OCI-LY7 (cell line): ENCODE results near the gene LRR1. TPM values are rescaled to one million over a fixed set of nuclear protein-coding genes. Genes with fewer than 3 reads are reported as not detected.

ENCODE experiments used
- BruUV-seq: library from RNA; stranded (reverse); fragments of 400-500 nt; replicated peaks from 2 replicates; lab custom pipeline; 2021; lab: Mats Ljungman, UMichigan
- CTCF ChIA-PET: fragments of 300-600 bp; sonication (Branson Sonifier 250); formaldehyde crosslinking; loops from one replicate; lab custom pipeline; 2022; ENCODE audit warnings: antibody characterized with exemption; ENCODE audit not compliant: unreplicated experiment; lab: Charles Lee
- POLR2A ChIA-PET: fragments of 300-600 bp; sonication (Branson Sonifier 250); formaldehyde crosslinking; loops from one replicate; lab custom pipeline; 2022; ENCODE audit warnings: antibody characterized with exemption; lab: Charles Lee
- DNase-seq: peaks from one replicate; pipeline ENCODE4 v3.0.0-alpha.2; 2015; ENCODE audit warnings: low spot score
- H2AFZ ChIP-seq: fragments of 200-600 bp; sonication (generic), shearing (Covaris generic); 2 replicates; pipeline ENCODE4 v1.6.1; 2014; ENCODE audit warnings: mild to moderate bottlenecking, antibody characterized with exemption, low read length, moderate library complexity
- H3K27ac ChIP-seq: fragments of 200-600 bp; sonication (generic); 2 replicates; pipeline ENCODE4 v1.5.1; 2014; ENCODE audit warnings: mixed run types, low read depth, mild to moderate bottlenecking, moderate library complexity, low read length, inconsistent platforms; ENCODE audit not compliant: poor library complexity, severe bottlenecking
- H3K36me3 ChIP-seq: fragments of 200-600 bp; sonication (generic); 2 replicates; pipeline ENCODE4 v1.6.1; 2014; ENCODE audit warnings: mild to moderate bottlenecking, antibody characterized with exemption, low read length, moderate library complexity, mixed read lengths; ENCODE audit not compliant: insufficient read depth
- H3K4me1 ChIP-seq: fragments of 200-600 bp; sonication (generic); 2 replicates; pipeline ENCODE4 v1.5.1; 2014; ENCODE audit warnings: mild to moderate bottlenecking, low read length; ENCODE audit not compliant: insufficient read depth, poor library complexity, severe bottlenecking
- H3K4me2 ChIP-seq: fragments of 200-600 bp; sonication (generic); 2 replicates; pipeline ENCODE4 v1.6.1; 2014; ENCODE audit warnings: mild to moderate bottlenecking, low read length
- H3K4me3 ChIP-seq: fragments of 200-600 bp; sonication (generic); 2 replicates; pipeline ENCODE4 v1.5.1; 2014; ENCODE audit warnings: mild to moderate bottlenecking, low read depth, low read length; ENCODE audit not compliant: poor library complexity, severe bottlenecking
- H3K79me2 ChIP-seq: fragments of 200-600 bp; sonication (generic); 2 replicates; pipeline ENCODE4 v1.6.1; 2016; ENCODE audit warnings: low read depth, mild to moderate bottlenecking, low read length, moderate library complexity, mixed read lengths; ENCODE audit not compliant: insufficient read depth
- H3K9me2 ChIP-seq: fragments of 200-600 bp; sonication (generic); 2 replicates; pipeline ENCODE4 v1.6.1; 2016; ENCODE audit warnings: mild to moderate bottlenecking, low read length, mixed read lengths; ENCODE audit not compliant: insufficient read depth
- H3K9me3 ChIP-seq: fragments of 200-600 bp; sonication (generic); 2 replicates; pipeline ENCODE4 v1.6.1; 2014; ENCODE audit warnings: mild to moderate bottlenecking, mixed run types, low read length, mixed read lengths
- H4K20me1 ChIP-seq: fragments of 200-600 bp; sonication (generic); 2 replicates; pipeline ENCODE4 v1.6.1; 2014; ENCODE audit warnings: mild to moderate bottlenecking, antibody characterized with exemption, low read length, moderate library complexity, mixed read lengths; ENCODE audit not compliant: insufficient read depth
- EZH2phosphoT487 ChIP-seq: fragments of 200-600 bp; sonication (generic); IDR thresholded peaks from 2 replicates; pipeline ENCODE4 v1.6.1; 2018; ENCODE audit warnings: low read depth, borderline replicate concordance, mild to moderate bottlenecking, mixed run types, antibody characterized with exemption, low read length, moderate library complexity, mixed read lengths
- intact Hi-C: fragments of 100-400 bp; cut with micrococcal nuclease; formaldehyde crosslinking; loops from one replicate; pipeline ENCODE4 v1.10.0; 2022; ENCODE audit not compliant: unreplicated experiment
- total RNA-seq, 2 experiments: library from RNA; depleted of rRNA in 1 of 2; stranded (reverse); fragments of >200 nt in 1 of 2; shearing (Covaris generic) in 1 of 2; gene quantifications; 2 replicates each; pipeline ENCODE4 v1.2.3, GENCODE V29; 2014 to 2022
- TF ChIP-seq, protein P1 (sequence below): fragments of 200-600 bp; sonication (generic); conservative IDR thresholded peaks from 2 replicates; pipeline ENCODE4 v1.5.1; 2014; ENCODE audit warnings: mild to moderate bottlenecking, antibody characterized with exemption, low read length, moderate library complexity, mixed read lengths

LRR1 gene
- total RNA-seq, 2 experiments from 2014 or later, result 80.3 to 83.4 TPM

GRCh38 chr14:49634547-49635334 is 36.0 kb downstream of the LRR1 start, which contains the start of gene DNAAF2:
DNAAF2 (minus strand) TSS chr14:49635244; CDS start chr14:49635149, 95 bp downstream.
- peak within 1 kb of the TSS; percentile 68 for H3K4me2 ChIP-seq
- no peaks in the 10 kb centered on the region for H3K9me2 ChIP-seq
- H3K36me3 ChIP-seq, result peaks cover 54% of the 10 kb centered on the region
- TF ChIP-seq EZH2phosphoT487, result no peak
- TF ChIP-seq, protein P1, sequence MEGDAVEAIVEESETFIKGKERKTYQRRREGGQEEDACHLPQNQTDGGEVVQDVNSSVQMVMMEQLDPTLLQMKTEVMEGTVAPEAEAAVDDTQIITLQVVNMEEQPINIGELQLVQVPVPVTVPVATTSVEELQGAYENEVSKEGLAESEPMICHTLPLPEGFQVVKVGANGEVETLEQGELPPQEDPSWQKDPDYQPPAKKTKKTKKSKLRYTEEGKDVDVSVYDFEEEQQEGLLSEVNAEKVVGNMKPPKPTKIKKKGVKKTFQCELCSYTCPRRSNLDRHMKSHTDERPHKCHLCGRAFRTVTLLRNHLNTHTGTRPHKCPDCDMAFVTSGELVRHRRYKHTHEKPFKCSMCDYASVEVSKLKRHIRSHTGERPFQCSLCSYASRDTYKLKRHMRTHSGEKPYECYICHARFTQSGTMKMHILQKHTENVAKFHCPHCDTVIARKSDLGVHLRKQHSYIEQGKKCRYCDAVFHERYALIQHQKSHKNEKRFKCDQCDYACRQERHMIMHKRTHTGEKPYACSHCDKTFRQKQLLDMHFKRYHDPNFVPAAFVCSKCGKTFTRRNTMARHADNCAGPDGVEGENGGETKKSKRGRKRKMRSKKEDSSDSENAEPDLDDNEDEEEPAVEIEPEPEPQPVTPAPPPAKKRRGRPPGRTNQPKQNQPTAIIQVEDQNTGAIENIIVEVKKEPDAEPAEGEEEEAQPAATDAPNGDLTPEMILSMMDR, result no peak; the same call in 1 of the 2 replicates
- CTCF ChIA-PET, result interaction anchor here (1.0 to 1.5 kb wide), 3 partner anchors 36 to 481 kb away, joined by 4 to 6 read pairs (median 5); partner anchors contain the start of genes LRR1, NEMF and VCPKMT
- peaks cover 22% of the 10 kb centered on the region for H3K4me1 ChIP-seq
- H3K9me3 ChIP-seq, result no peaks in the 10 kb centered on the region; the same call in 1 of the 2 replicates
- POLR2A ChIA-PET, result interaction anchor here (0.6 to 4.6 kb wide), 12 partner anchors 12 to 402 kb away, joined by 3 to 62 read pairs (median 4); partner anchors contain the start of genes KLHDC2, LRR1, MGAT2 and NEMF
- peak within 1 kb of the TSS; percentile 65 for H2AFZ ChIP-seq
- no TSS peak for BruUV-seq
- DNase-seq, result peak; percentile 85
- peaks cover 87% of the 10 kb centered on the region for H3K79me2 ChIP-seq
- H4K20me1 ChIP-seq, result 0 out of 2 replicates have a peak, but pooled peaks cover 4% of the 10 kb centered on the region
- intact Hi-C loops, result loop anchor here (1.0 to 5.0 kb wide), 12 partner anchors 14 to 898 kb away; partner anchors contain the start of genes DMAC2L, KLHDC2, L2HGDH and MAP4K5
- H3K4me3 ChIP-seq, result peak within 1 kb of the TSS; percentile 78
- peak within 1 kb of the TSS; percentile 93 for H3K27ac ChIP-seq

- no TSS peak for BruUV-seq
- intact Hi-C loops, result no loop called here
- Histone ChIP-seq H3K79me2 (peaks cover 74% of the 10 kb centered on the region), H3K9me3 (no peaks in the 10 kb centered on the region), H2AFZ (no peak overlapping the region), H3K4me2 (no peak overlapping the region), H4K20me1 (0 out of 2 replicates have a peak, but pooled peaks cover 4% of the 10 kb centered on the region), H3K9me2 (no peaks in the 10 kb centered on the region), H3K4me3 (no peak overlapping the region), H3K27ac (no peak overlapping the region), H3K36me3 (peaks cover 62% of the 10 kb centered on the region), H3K4me1 (peaks cover 20% of the 10 kb centered on the region)
- TF ChIP-seq, protein P1, result no peak
- TF ChIP-seq EZH2phosphoT487, result no peak
- DNase-seq, result no peak
- ChIA-PET POLR2A (interaction anchor here (0.6 to 0.7 kb wide), 2 partner anchors 10 to 186 kb away, joined by 3 read pairs; no protein-coding TSS in a partner anchor), CTCF (interaction anchor here (0.7 kb wide), 1 partner anchor 216 kb away, joined by 3 read pairs; the partner anchor contains the start of gene NEMF)
Observed at GRCh38 chr14:49636866-49637265, 38.1 kb downstream of the LRR1 start.
